ENCODE data around the gene RALGAPB.
"Not testable (repeated sequence)": the region's sequence is repeated elsewhere in the genome, so short reads cannot be mapped to it uniquely, and the experiment has no call there.

The RALGAPB gene

DNA sequence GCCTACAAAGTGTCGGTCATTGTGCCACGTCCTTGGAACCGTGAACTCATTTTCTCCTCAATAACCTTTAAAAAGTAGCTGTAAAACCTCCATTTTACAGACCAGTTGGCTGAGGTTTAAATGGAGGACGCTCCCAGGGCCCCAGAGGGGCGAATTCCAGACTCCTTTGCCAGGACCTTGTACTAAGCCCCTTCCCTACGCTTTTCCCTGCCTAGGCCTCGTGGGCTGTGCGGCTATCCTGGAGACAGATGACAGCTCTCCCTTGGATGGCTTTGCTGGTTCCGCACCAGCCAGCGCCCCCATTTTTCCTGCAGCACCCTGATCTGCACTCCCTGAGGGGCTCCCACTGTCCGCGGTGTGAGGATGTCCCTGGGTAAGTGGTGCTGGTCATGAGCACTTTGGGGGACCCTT lies 25.4 kb upstream of the RALGAPB start:
- no peak for DNase-seq (ENCODE audit: low spot score)

GRCh38 chr20:38447931-38448675 lies 24.5 kb upstream of the RALGAPB start:
- DNase-seq (ENCODE audit: low spot score): no peak

GRCh38 chr20:38449046-38449445 lies 23.6 kb upstream of the RALGAPB start:
- DNase-seq (ENCODE audit: low spot score): no peak

DNA sequence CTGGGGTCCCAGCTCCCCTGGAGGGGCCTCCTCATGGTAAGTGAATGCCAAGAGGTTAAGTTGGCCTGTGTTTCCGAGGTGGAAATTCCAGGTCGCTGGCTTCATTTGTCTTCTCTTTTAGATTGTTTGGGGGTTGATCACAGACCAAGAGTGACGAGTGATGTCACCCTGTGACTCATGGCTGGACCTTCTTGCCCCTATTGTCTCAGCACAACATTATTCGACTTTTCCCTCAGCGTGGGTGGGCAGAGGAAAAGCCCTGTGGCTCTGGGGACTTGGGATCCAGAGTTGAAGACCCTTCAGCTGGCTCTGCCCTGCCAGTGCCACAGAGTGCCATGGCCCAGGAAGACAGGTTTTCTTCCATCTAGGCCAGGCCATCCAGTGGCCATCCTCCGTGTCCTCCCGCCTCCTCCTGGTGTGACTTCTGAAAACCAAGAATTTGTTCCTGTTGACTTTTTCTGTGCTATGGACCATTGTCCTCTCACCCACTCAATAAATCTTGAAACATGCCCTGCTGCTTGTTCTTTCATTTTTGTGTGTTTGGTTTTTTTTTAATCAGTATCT lies 22.1 kb upstream of the RALGAPB start:
- no peak for DNase-seq (ENCODE audit: low spot score)

GRCh38 chr20:38452880-38453624 lies 19.6 kb upstream of the RALGAPB start:
- DNase-seq (ENCODE audit: low spot score): no peak

GRCh38 chr20:38453941-38454340 lies 18.7 kb upstream of the RALGAPB start:
- no peak for DNase-seq (ENCODE audit: low spot score)

DNA sequence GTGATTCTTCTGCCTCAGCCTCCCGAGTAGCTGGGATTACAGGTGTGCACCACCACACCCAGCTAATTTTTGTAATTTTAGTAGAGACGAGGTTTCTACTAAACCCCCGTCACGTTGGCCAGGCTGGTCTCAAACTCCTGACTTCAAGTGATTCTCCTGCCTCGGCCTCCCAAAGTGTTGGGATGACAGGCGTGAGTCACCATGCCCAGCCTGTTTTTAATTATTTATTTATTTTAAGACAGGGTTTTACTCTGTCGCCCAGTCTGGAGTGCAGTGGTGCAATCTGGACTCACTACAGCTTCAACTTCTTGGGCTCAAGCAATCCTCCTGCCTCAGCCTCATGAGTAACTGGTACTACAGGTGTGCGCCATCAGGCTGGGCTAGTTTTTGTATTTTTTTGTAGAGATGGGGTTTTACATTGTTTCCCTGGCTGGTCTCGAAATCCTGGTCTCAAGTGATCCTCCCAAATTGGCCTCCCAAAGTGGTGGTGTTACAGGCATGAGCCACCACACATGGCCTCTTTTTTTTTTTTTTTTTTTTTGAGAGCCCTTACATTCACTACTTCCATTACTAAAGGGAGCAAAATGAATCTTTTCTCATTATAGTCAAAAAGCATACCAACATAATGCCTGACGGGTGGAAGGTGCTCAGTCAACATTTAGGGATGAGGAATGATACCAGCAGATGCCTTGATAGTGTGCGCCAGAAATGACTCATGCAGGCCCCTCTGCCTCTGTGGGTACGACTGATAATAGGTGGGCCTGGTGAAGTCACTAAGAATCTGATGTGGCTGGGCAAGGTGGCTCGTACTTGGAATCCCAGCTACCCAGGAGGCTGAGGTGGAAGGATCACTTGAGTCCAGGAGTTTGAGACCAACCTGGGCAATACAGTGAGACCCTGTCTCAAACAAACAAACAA lies 17.8 kb upstream of the RALGAPB start:
- DNase-seq (ENCODE audit: low spot score): no peak

- DNase-seq (ENCODE audit: low spot score): no peak
These were observed 14.3 kb upstream of the RALGAPB start for GRCh38 chr20:38458314-38458713.

DNA sequence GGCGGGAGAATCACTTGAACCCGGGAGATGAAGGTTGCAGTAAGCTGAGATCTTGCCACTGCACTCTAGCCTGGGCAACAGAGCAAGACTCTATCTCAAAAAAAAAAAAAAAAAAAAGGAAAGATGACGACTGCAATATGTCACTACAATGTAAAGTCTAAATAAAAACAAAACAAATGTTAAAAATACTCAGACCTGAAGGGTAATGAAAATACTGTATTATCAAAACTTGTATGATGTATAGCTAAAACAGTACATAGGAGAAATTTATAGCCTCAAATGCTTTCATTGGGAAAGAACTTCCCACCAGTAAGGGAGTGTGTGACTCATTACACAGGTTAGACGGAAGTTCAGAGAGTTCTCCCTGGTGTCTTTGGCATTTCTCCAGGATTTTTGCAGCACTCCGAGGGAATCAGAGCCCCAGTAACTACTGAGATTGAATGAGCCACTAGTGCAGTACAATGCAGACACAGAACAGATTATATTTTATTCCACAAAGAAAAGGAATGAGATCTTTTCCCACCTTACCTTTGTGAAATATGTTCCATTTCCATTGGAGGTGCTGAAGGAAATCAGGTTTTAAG lies 12.5 kb upstream of the RALGAPB start:
- no peak for DNase-seq (ENCODE audit: low spot score)

GRCh38 chr20:38460631-38461030 lies 12.0 kb upstream of the RALGAPB start:
- not testable (repeated sequence) for DNase-seq (ENCODE audit: low spot score)

- DNase-seq (ENCODE audit: low spot score): not testable (repeated sequence)
These were observed 11.5 kb upstream of the RALGAPB start for GRCh38 chr20:38461167-38461566.

- DNase-seq (ENCODE audit: low spot score): not testable (repeated sequence)
These were observed 11.1 kb upstream of the RALGAPB start for GRCh38 chr20:38461569-38461968.

- no peak for DNase-seq (ENCODE audit: low spot score)
These were observed 6.5 kb upstream of the RALGAPB start for GRCh38 chr20:38466171-38466570.

GRCh38 chr20:38466983-38467382 lies 5.7 kb upstream of the RALGAPB start:
- no peak for DNase-seq (ENCODE audit: low spot score)

- no peak for DNase-seq (ENCODE audit: low spot score)
These were observed 1.4 kb upstream of the RALGAPB start for GRCh38 chr20:38471245-38471644.

DNA sequence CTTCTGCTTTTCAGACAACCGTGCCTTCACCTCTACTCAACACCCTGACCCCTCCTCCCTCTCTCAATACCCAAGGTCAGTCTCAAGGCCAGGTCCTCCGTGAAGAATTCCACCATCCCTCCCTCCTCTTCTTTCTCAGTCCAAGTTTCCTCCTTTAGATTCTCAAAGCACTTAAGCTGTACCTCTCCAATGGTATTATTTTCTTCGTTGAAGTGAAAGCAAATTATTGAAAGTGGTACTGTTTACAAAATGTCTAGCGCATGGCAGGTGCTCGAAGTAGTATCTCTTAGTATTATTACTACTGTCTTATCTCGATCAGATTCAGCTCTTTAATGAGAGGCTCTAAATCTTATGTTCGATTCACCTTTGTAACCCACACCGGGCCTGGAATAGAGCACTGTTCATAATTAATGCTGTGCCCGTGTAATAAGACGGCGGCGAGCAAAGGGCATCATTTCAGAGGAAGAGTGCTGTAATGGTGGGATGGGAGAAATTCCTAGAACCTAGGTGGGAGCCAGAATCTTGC lies 593 bp upstream of the RALGAPB start:
- DNase-seq (ENCODE audit: low spot score): no peak

DNA sequence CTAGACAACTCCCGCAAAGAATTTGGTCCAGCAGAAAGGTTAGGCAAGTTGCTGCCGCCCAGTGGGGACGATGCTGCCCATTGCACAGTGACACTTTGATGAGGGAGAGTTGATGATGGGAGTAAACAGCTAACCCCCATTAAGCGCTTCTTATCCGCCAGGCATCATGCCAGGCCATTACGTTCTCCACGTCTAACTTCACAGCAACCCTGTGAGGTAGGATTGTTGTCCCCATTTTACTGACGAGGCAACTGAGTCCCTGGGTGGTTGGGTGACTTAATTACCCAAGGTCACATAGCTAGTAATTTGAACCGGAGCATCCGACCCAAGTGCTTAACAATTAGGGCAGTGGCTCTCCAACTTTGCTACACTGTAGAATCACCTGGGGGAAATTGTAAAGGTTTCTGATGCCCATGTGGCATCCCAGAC lies 738 bp downstream of the RALGAPB start:
- peak; percentile 35 for DNase-seq (ENCODE audit: low spot score)

DNA sequence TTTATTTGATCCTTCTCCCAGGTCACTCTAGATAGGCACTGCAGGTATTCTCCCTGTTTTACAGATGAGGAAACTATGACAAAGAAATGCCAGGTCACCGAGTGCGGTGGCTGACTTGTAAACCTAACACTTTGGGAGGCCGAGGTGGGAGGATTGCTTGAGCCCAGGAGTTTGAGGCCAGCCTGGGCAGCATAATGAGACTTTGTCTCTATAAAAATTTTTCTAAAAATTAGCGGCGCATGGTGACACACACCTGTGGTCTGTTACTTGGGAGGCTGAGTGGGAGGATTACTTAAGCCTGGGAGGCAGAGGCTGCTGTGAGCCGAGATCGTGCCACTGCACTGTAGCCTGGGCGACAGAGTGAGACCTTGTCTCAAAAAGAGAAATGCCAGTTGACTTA lies 5.1 kb downstream of the RALGAPB start:
- DNase-seq (ENCODE audit: low spot score): no peak

GRCh38 chr20:38479596-38479995 lies 7.0 kb downstream of the RALGAPB start:
- DNase-seq (ENCODE audit: low spot score): no peak

DNA sequence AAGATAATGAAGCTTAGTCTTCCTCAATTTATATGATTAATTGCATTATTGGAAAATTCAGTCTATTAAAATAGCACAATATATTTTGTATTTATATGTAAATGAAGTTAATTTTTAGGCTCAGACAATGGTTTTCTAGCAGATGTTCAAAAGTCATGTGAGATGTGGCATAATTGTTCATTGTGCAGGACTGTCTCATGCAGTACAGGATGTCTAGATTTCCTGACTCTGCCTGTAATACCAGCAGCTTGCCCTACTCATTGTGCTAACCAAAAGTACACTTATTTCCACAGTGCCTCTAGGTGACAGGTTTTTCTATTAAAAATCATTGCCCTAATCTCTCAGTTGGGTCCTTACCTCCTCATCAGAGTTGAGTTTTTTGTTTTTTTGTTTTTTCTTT lies 12.4 kb downstream of the RALGAPB start:
- DNase-seq (ENCODE audit: low spot score): peak; percentile 80

- no peak for DNase-seq (ENCODE audit: low spot score)
These were observed 16.5 kb downstream of the RALGAPB start for GRCh38 chr20:38489181-38489580.
